Neural crest cell (in vitro differentiated cells): ENCODE measurements around the gene HKDC1. TPM values are rescaled to one million over a fixed set of nuclear protein-coding genes. Genes with fewer than 3 reads are reported as not detected.

ENCODE experiments used
- DNase-seq: peaks from one replicate; pipeline ENCODE4 v3.0.0; 2021; ENCODE audit warnings: low read depth, mixed read lengths, low spot score
- H3K27ac Mint-ChIP-seq: one replicate; pipeline ENCODE4 v1.8.0; 2021; ENCODE audit warnings: mild to moderate bottlenecking, mixed read lengths; ENCODE audit not compliant: unreplicated experiment
- H3K27me3 Mint-ChIP-seq: 2 replicates; pipeline ENCODE4 v1.8.0; 2021; ENCODE audit warnings: low read depth, mild to moderate bottlenecking, mixed read lengths
- H3K36me3 Mint-ChIP-seq: 2 replicates; pipeline ENCODE4 v1.8.0; 2021; ENCODE audit warnings: low read depth, mild to moderate bottlenecking, mixed read lengths
- H3K4me1 Mint-ChIP-seq: 2 replicates; pipeline ENCODE4 v1.8.0; 2021; ENCODE audit warnings: mixed read lengths
- H3K4me3 Mint-ChIP-seq: one replicate; pipeline ENCODE4 v1.8.0; 2021; ENCODE audit warnings: mild to moderate bottlenecking, mixed read lengths
- H3K9me3 Mint-ChIP-seq: 2 replicates; pipeline ENCODE4 v1.8.0; 2021; ENCODE audit warnings: mixed read lengths
- total RNA-seq: library from RNA; stranded (reverse); gene quantifications from 2 replicates; pipeline ENCODE4 v1.2.1, GENCODE V29; 2021
- TF ChIP-seq, protein P1 (sequence below): fragments of 200-600 bp; sonication (generic); conservative IDR thresholded peaks from 2 replicates; pipeline ENCODE4 v1.5.0; 2021; ENCODE audit warnings: antibody characterized with exemption, mild to moderate bottlenecking

Gene HKDC1
- total RNA-seq, 1 donor from 2014 or later, result not detected

DNA sequence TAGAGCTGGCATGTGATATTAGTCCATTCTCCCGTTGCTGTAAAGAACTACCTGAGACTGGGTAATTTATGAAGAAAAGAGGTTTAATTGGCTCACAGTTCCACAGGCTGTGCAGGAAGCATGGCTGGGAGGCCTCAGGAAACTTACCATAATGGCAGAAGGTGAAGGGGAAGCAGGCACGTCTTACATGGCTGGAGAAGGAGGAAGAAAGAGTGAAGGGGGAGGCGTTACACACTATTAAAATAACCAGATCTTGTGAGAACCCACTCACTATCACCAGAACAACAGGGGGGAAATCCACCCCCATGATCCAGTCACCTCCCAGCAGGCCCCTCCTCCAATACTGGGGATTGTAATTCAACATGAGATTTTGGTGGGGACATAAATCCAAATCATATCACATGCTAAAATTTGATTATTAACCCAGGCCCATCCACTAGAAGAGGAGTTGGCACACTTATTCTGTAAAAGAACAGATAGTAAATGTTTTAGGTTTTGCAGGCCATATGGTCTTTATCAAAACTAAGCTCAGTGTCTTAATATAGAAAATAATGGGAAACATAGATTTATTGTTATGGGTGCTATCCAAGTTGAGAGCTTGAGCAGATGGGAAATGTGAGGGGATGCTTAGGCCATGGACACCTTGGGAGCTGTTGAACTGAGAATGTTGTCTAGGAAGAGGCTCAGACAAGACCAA lies 39.6 kb downstream of the HKDC1 start:
- no peak for DNase-seq
- Mint-ChIP-seq H3K36me3 (no peaks in the 10 kb centered on the region), H3K4me3 (no peak overlapping the region), H3K27me3 (peaks cover 2% of the 10 kb centered on the region), H3K27ac (peak overlapping the region; percentile 13), H3K4me1 (no peaks in the 10 kb centered on the region), H3K9me3 (peaks cover 3% of the 10 kb centered on the region)
- TF ChIP-seq, protein P1, sequence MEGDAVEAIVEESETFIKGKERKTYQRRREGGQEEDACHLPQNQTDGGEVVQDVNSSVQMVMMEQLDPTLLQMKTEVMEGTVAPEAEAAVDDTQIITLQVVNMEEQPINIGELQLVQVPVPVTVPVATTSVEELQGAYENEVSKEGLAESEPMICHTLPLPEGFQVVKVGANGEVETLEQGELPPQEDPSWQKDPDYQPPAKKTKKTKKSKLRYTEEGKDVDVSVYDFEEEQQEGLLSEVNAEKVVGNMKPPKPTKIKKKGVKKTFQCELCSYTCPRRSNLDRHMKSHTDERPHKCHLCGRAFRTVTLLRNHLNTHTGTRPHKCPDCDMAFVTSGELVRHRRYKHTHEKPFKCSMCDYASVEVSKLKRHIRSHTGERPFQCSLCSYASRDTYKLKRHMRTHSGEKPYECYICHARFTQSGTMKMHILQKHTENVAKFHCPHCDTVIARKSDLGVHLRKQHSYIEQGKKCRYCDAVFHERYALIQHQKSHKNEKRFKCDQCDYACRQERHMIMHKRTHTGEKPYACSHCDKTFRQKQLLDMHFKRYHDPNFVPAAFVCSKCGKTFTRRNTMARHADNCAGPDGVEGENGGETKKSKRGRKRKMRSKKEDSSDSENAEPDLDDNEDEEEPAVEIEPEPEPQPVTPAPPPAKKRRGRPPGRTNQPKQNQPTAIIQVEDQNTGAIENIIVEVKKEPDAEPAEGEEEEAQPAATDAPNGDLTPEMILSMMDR, result no peak

DNA sequence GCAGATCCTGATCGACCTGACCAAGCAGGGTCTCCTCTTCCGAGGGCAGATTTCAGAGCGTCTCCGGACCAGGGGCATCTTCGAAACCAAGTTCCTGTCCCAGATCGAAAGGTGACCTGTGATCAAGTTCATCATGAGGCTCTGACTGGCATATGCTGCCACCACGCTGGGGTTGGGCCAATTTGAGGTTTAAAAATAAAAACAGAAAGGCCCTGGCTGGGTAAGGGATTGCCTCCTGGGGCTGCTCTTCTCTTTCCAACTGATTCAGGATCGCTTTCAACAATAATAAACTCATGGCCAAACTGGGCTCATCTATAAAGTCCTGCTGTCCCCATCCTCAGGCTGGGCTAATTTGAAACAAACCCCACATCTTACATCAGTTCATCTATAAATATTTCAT lies 41.1 kb downstream of the HKDC1 start:
- H3K4me3 Mint-ChIP-seq, result no peak overlapping the region
- no peak overlapping the region for H3K27ac Mint-ChIP-seq
- H3K9me3 Mint-ChIP-seq, result peaks cover 3% of the 10 kb centered on the region
- no peaks in the 10 kb centered on the region for H3K4me1 Mint-ChIP-seq
- TF ChIP-seq, protein P1, result no peak
- H3K36me3 Mint-ChIP-seq, result no peaks in the 10 kb centered on the region
- no peak for DNase-seq
- peaks cover 2% of the 10 kb centered on the region for H3K27me3 Mint-ChIP-seq

DNA sequence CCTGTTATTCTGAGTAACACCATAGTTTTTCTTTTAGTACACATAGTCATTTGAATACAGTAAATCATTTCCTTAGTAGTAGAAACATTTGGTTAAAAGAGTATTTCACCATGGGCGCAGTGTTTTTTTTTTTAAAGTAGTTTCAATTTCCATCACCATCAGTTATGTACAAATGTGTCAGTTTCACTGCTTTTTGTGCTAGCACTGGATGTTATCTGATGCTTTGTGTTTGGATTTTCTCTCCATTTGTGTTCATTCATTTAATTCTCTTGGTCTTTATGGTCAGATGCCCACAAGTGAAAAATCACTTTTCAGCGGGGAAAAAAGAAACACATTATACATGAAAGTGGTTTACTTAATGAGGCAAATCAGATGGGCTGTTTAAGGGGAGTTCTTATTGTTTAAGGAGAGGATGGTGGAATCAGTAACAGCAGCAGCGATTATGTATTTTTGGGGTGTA lies 42.2 kb downstream of the HKDC1 start:
- DNase-seq, result no peak
- Mint-ChIP-seq H3K27me3 (peaks cover 6% of the 10 kb centered on the region), H3K36me3 (no peaks in the 10 kb centered on the region)

DNA sequence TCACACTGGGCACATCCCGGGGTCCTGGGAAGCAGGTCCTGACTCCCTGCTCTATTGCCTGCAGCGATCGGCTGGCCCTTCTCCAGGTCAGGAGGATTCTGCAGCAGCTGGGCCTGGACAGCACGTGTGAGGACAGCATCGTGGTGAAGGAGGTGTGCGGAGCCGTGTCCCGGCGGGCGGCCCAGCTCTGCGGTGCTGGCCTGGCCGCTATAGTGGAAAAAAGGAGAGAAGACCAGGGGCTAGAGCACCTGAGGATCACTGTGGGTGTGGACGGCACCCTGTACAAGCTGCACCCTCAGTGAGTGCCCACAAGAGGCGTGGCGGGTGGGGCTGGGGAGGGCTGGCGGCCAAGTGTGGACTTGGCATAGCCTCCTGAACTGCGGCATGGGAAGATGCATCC lies 45.4 kb downstream of the HKDC1 start:
- TF ChIP-seq, protein P1, result no peak
- Mint-ChIP-seq H3K4me3 (no peak overlapping the region), H3K27ac (peak overlapping the region; percentile 81), H3K9me3 (no peaks in the 10 kb centered on the region), H3K27me3 (peaks cover 10% of the 10 kb centered on the region), H3K4me1 (peaks cover under 1% of the 10 kb centered on the region), H3K36me3 (no peaks in the 10 kb centered on the region)
- no peak for DNase-seq

More for the DNA sequence above, 42.2 kb downstream of the HKDC1 start:
- H3K4me1 Mint-ChIP-seq, result no peaks in the 10 kb centered on the region
- H3K4me3 Mint-ChIP-seq, result no peak overlapping the region
- H3K9me3 Mint-ChIP-seq, result peaks cover 3% of the 10 kb centered on the region
- TF ChIP-seq, protein P1, result no peak
- no peak overlapping the region for H3K27ac Mint-ChIP-seq

DNA sequence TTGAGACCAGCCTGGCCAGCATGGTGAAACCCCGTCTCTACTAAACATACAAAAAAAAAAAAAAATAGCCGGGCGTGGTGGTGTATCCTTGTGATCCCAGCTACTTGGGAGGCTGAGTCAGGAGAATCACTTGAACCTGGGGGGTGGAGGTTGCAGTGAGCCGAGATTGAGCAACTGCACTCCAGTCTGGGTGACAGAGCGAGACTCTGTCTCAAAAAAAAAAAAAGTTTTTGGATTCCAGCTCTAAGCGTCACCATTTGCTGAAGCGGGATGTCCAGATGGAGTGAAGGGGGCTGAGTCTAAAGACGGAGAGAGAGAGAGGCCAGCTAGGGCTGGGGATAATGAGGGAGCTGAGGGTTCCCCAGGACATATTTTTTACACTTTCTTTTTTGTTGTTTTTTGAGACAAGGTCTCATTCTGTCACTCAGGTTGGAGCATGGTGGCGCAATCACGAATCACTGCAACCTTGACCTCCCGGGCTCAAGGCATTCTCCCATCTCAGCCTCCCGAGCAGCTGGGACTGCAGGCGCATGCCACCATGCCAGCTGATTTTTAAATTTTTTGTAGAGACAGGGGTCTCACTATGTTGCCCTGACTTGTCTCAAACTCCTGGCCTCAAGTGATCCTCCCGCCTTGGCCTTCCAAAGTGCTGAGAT lies 48.8 kb downstream of the HKDC1 start:
- Mint-ChIP-seq H3K27me3 (peaks cover 8% of the 10 kb centered on the region), H3K4me3 (no peak overlapping the region), H3K36me3 (no peaks in the 10 kb centered on the region), H3K9me3 (no peaks in the 10 kb centered on the region), H3K27ac (no peak overlapping the region), H3K4me1 (peaks cover 6% of the 10 kb centered on the region)
- TF ChIP-seq, protein P1, result no peak
- DNase-seq, result no peak
